Measurements from ENCODE around the gene RELB. TPM values are rescaled to one million over a fixed set of nuclear protein-coding genes. Genes with fewer than 3 reads are reported as not detected.
A peak's percentile ranks its signal among the peaks of the same experiment; 100 is the strongest.

Gene RELB
- total and polyA plus RNA-seq, 10 of the 15 experiments (the other 5 are each of a cell fraction or from before 2014, with no cell fraction given), result 0.66 to 43.8 (median 12.8) TPM

- TF ChIP-seq BACH1 (IDR thresholded peaks at IDR 0.05; ENCODE audit: borderline replicate concordance) (peak; percentile 51), MXI1 (IDR thresholded peaks at IDR 0.05; ENCODE audit: low read depth, low read length) (no peak), USF1 (IDR thresholded peaks at IDR 0.05; ENCODE audit: borderline replicate concordance, extremely low read length, insufficient read depth, low read depth, low read length) (peak; percentile 97), WRNIP1 (IDR thresholded peaks at IDR 0.05; ENCODE audit: borderline replicate concordance, low read depth, low read length) (no peak), ZBED1 (IDR thresholded peaks at IDR 0.05; ENCODE audit: borderline replicate concordance) (no peak), GABPA (IDR thresholded peaks at IDR 0.05; ENCODE audit: low read depth) (no peak), ZNF217 (IDR thresholded peaks at IDR 0.05) (peak; percentile 73; the same call in 1 of the 2 replicates), HDAC6 (IDR thresholded peaks at IDR 0.05; ENCODE audit: unreplicated experiment) (peak; percentile 36), ZBTB33 (IDR thresholded peaks at IDR 0.05) (no peak), EZH2 (IDR thresholded peaks at IDR 0.05; ENCODE audit: borderline replicate concordance, control insufficient read depth, low read depth, low read length) (no peak), SMC3 (IDR thresholded peaks at IDR 0.05; ENCODE audit: borderline replicate concordance, low read length) (no peak), MEF2A (IDR thresholded peaks at IDR 0.05; ENCODE audit: insufficient read depth, low read depth, low read length) (0 out of 2 replicates have a peak, but pooled peaks have one; percentile 0), POLR2A (IDR thresholded peaks at IDR 0.05; ENCODE audit: low read depth, low read length) (peak; percentile 89), STAT3 (IDR thresholded peaks at IDR 0.05; ENCODE audit: low read depth, low read length) (no peak), PML (IDR thresholded peaks at IDR 0.05; ENCODE audit: low read length) (peak; percentile 22; the same call in 1 of the 2 replicates)
- TF ChIP-seq, protein P1, sequence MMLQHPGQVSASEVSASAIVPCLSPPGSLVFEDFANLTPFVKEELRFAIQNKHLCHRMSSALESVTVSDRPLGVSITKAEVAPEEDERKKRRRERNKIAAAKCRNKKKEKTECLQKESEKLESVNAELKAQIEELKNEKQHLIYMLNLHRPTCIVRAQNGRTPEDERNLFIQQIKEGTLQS (IDR thresholded peaks at IDR 0.05; ENCODE audit: borderline replicate concordance, extremely low read depth, low read depth, low read length), result peak; percentile 76
- TF ChIP-seq, protein P2, sequence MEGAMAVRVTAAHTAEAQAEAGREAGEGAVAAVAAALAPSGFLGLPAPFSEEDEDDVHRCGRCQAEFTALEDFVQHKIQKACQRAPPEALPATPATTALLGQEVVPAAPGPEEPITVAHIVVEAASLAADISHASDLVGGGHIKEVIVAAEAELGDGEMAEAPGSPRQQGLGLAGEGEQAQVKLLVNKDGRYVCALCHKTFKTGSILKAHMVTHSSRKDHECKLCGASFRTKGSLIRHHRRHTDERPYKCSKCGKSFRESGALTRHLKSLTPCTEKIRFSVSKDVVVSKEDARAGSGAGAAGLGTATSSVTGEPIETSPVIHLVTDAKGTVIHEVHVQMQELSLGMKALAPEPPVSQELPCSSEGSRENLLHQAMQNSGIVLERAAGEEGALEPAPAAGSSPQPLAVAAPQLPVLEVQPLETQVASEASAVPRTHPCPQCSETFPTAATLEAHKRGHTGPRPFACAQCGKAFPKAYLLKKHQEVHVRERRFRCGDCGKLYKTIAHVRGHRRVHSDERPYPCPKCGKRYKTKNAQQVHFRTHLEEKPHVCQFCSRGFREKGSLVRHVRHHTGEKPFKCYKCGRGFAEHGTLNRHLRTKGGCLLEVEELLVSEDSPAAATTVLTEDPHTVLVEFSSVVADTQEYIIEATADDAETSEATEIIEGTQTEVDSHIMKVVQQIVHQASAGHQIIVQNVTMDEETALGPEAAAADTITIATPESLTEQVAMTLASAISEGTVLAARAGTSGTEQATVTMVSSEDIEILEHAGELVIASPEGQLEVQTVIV (IDR thresholded peaks at IDR 0.05; ENCODE audit: borderline replicate concordance, partially characterized antibody), result no peak
- TF ChIP-seq, protein P3, sequence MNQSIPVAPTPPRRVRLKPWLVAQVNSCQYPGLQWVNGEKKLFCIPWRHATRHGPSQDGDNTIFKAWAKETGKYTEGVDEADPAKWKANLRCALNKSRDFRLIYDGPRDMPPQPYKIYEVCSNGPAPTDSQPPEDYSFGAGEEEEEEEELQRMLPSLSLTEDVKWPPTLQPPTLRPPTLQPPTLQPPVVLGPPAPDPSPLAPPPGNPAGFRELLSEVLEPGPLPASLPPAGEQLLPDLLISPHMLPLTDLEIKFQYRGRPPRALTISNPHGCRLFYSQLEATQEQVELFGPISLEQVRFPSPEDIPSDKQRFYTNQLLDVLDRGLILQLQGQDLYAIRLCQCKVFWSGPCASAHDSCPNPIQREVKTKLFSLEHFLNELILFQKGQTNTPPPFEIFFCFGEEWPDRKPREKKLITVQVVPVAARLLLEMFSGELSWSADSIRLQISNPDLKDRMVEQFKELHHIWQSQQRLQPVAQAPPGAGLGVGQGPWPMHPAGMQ (IDR thresholded peaks at IDR 0.05; ENCODE audit: borderline replicate concordance), result no peak
- TF ChIP-seq, protein P4, sequence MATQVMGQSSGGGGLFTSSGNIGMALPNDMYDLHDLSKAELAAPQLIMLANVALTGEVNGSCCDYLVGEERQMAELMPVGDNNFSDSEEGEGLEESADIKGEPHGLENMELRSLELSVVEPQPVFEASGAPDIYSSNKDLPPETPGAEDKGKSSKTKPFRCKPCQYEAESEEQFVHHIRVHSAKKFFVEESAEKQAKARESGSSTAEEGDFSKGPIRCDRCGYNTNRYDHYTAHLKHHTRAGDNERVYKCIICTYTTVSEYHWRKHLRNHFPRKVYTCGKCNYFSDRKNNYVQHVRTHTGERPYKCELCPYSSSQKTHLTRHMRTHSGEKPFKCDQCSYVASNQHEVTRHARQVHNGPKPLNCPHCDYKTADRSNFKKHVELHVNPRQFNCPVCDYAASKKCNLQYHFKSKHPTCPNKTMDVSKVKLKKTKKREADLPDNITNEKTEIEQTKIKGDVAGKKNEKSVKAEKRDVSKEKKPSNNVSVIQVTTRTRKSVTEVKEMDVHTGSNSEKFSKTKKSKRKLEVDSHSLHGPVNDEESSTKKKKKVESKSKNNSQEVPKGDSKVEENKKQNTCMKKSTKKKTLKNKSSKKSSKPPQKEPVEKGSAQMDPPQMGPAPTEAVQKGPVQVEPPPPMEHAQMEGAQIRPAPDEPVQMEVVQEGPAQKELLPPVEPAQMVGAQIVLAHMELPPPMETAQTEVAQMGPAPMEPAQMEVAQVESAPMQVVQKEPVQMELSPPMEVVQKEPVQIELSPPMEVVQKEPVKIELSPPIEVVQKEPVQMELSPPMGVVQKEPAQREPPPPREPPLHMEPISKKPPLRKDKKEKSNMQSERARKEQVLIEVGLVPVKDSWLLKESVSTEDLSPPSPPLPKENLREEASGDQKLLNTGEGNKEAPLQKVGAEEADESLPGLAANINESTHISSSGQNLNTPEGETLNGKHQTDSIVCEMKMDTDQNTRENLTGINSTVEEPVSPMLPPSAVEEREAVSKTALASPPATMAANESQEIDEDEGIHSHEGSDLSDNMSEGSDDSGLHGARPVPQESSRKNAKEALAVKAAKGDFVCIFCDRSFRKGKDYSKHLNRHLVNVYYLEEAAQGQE (IDR thresholded peaks at IDR 0.05; ENCODE audit: low read depth, low read length), result no peak
Measured at GRCh38 chr19:45001087-45001739, at the start of gene RELB (continued).
